CD4-positive, alpha-beta T cell treated with Interferon gamma for 1 hour (primary cell): ENCODE results near the gene UXT.
"Not testable (repeated sequence)": the region's sequence is repeated elsewhere in the genome, so short reads cannot be mapped to it uniquely, and the experiment has no call there.

Experiments used
- DNase-seq: peaks from one replicate; pipeline ENCODE4 v3.0.0-alpha.2; 2020

The UXT gene

GRCh38 chrX:47612418-47612817 is 46.6 kb downstream of the UXT start:
- no peak for DNase-seq

DNA sequence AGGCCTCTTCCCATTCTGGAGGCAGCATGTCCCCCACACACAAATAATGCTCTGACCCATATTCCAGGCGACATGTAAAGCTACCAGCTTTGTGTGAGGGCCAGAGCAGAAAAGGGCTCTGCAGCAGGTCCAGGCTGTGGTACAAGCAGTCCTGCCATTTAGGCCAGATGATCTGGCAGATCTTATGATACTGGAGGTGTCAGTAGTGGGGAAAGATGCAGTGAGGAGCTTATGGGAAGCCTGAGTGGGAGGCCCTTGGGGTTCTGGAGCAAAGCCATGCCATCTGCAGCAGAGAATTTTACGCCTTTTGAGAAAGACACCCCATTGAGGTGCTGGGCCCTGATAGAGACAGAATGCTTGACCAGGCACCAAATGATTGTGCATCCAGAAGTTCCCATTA is 47.1 kb downstream of the UXT start:
- DNase-seq, result no peak

DNA sequence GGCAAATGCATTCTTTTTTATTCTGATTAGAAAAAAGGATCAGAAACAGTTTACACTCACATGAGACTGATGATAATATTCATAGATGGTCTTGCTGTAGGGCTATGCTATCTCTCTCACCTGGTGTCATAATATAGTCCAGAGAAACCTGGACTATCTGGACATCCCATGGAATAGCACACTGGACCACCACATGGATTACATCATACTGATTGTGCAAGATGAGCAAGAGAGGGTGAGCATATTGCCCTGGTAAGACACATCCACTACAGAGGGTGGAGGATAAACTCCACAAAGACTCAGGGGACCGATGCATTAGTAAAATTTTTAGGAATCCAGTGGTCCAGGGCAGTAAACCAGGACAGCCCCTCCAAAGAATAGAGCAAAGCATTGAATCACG is 47.5 kb downstream of the UXT start:
- no peak for DNase-seq

GRCh38 chrX:47610511-47610910 is 48.5 kb downstream of the UXT start:
- no peak for DNase-seq

DNA sequence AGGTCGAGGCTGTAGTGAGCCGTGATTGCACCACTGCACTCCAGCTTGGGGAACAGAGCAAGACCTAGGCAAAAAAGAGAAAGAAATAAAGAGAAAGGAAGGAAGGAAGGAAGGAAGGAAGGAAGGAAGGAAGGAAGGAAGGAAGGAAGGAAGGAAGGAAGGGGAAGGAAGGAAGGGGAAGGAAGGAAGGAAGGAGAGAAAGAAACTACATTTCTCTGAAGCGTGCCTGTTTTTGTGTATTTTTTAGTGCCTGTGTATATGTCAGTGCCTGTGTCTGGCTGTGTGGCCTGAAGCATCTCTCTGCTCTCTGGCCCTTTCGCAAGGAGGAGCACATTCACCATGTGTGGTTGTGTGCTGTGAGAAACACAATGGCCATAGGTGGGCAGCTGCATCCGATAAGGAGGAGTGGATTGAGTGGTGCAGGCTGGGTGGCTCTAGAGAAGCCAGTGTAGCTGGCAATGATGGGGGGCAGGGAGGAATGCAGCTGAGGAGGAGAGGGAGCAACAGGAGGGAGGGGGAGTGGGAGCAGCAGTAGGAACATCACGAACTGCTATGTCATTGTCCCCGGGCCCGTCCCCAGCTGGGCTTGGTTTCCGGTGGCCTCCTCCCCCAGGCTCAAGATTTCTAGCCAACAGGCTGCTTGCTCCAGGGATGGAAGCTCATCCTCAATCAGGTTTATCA is 50.7 kb downstream of the UXT start:
- no peak for DNase-seq

DNA sequence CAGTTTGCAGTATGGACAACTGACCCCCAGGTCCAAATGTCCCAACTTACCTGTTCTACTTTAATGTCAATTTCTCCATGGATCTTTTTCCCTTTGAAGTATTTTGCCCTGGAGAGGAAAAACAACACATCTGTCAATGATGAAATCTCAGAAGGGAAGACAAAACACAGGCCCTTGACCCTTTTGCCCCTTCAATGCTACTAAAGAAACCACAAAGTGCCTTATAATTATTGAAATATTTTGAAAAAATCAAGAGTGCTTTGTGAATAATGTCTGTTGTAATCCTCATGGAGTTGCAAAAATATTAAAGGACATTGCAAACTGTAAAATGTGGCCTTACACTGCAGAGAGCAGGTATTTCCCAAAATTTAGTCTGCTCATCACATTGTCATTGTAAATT is 51.9 kb downstream of the UXT start:
- DNase-seq, result no peak

DNA sequence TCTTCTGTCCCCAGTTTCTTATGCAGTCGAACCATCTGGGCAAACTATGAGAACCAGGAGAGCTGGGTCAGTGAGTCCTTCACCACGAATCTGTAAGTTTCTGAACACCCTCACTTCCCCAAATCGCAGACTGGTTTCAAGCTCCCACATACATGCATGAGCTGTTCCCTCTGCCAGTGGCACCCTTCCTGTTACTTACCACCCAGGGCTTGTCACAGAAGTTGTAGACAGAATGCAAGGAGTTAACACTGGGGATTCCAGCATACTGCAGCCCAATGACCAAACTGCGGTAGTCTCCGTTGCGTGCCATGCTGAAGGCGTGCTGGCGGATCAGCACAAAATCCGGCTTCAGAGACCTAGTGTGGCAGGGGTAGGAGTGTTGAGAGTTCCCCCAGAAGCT is 54.0 kb downstream of the UXT start:
- no peak for DNase-seq

- DNase-seq, result not testable (repeated sequence)
Observed at GRCh38 chrX:47603125-47603524, 55.9 kb downstream of the UXT start.
